NCI-H82 (cell line): ENCODE data around the gene LYSMD2.

Experiments
- DNase-seq: peaks from one replicate; lab custom pipeline; 2025; lab: John Stamatoyannopoulos, UW

The LYSMD2 gene

GRCh38 chr15:51751697-51752683, 14.5 kb upstream of the LYSMD2 start:
- DNase-seq, result peak; percentile 66

- DNase-seq, result peak; percentile 57
These were observed 13.6 kb upstream of the LYSMD2 start, which contains the start of gene TMOD2 for GRCh38 chr15:51750792-51751696. TSS of gene TMOD2 (plus strand) at chr15:51751597. CDS start at chr15:51766442, 14,845 bp downstream.

- no peak for DNase-seq
These were observed 12.7 kb upstream of the LYSMD2 start for GRCh38 chr15:51750186-51750585.

GRCh38 chr15:51749307-51749706, 11.9 kb upstream of the LYSMD2 start:
- DNase-seq, result no peak

GRCh38 chr15:51739061-51739712, 1.7 kb upstream of the LYSMD2 start:
- DNase-seq, result no peak

- DNase-seq, result no peak
These were observed 1.1 kb upstream of the LYSMD2 start for GRCh38 chr15:51738553-51738952.

- peak; percentile 67 for DNase-seq
These were observed 519 bp downstream of the LYSMD2 start for GRCh38 chr15:51736751-51737521.

GRCh38 chr15:51736069-51736468, 1.4 kb downstream of the LYSMD2 start:
- peak; percentile 10 for DNase-seq

- DNase-seq, result peak; percentile 48
These were observed 2.0 kb downstream of the LYSMD2 start for GRCh38 chr15:51735228-51736010.

GRCh38 chr15:51732646-51733045, 4.8 kb downstream of the LYSMD2 start:
- no peak for DNase-seq

- DNase-seq, result no peak
These were observed 5.7 kb downstream of the LYSMD2 start for GRCh38 chr15:51731549-51732267.

GRCh38 chr15:51727141-51727897, 10.1 kb downstream of the LYSMD2 start:
- DNase-seq, result no peak

GRCh38 chr15:51726302-51727073, 11.0 kb downstream of the LYSMD2 start:
- DNase-seq, result peak; percentile 30

- DNase-seq, result no peak
These were observed 12.8 kb downstream of the LYSMD2 start for GRCh38 chr15:51724673-51725072.

GRCh38 chr15:51724199-51724598, 13.3 kb downstream of the LYSMD2 start:
- no peak for DNase-seq

- DNase-seq, result no peak
These were observed 16.1 kb downstream of the LYSMD2 start for GRCh38 chr15:51721199-51721960.
